Endothelial cell of umbilical vein (primary cell): ENCODE results near the gene MAP6. TPM values are rescaled to one million over a fixed set of nuclear protein-coding genes. Genes with fewer than 3 reads are reported as not detected.

Experiments used
- BruUV-seq: library from RNA; stranded (reverse); fragments of 400-500 nt; replicated peaks from 2 replicates; lab custom pipeline; 2021; lab: Mats Ljungman, UMichigan
- CTCF ChIA-PET: fragments of 300-600, 350-600 bp; sonication (Branson Sonifier 250); formaldehyde crosslinking; loops from one replicate; lab custom pipeline; 2021; ENCODE audit warnings: antibody characterized with exemption, inconsistent platforms; lab: Charles Lee
- POLR2A ChIA-PET: fragments of 300-600, 350-600 bp; sonication (Branson Sonifier 250); formaldehyde crosslinking; loops from one replicate; lab custom pipeline; 2021; ENCODE audit warnings: antibody characterized with exemption, inconsistent platforms; lab: Charles Lee
- DNase-seq: peaks from one replicate; pipeline ENCODE4 v3.0.0-alpha.2; 2011; ENCODE audit warnings: low read depth, low spot score
- FAIRE-seq: peaks from 2 replicates; lab custom pipeline; 2011; peaks lifted over from hg19 to GRCh38; lab: Jason Lieb, UNC
- H2AFZ ChIP-seq: 2 replicates; pipeline ENCODE4 v1.6.0; 2012; ENCODE audit warnings: low read depth, low read length, control low read depth, inconsistent platforms
- H3K27ac ChIP-seq: 2 replicates; pipeline ENCODE4 v1.5.1; 2011; ENCODE audit warnings: low read depth, mild to moderate bottlenecking, control low read depth, low read length, moderate library complexity; ENCODE audit not compliant: insufficient read depth
- H3K27me3 ChIP-seq, 2 experiments: 2 replicates each; pipeline versions ENCODE4 v1.6.0 to v1.6.1; 2011; ENCODE audit warnings: low read length in 2 of 2, mixed read lengths in 1 of 2; ENCODE audit not compliant: control insufficient read depth in 2 of 2, insufficient read depth in 2 of 2
- H3K36me3 ChIP-seq, 2 experiments: 2 replicates in 1 of 2; 3 replicates in 1 of 2; pipeline ENCODE4 v1.5.1; 2011; ENCODE audit warnings: low read length in 2 of 2, mild to moderate bottlenecking in 1 of 2, moderate library complexity in 1 of 2; ENCODE audit not compliant: control insufficient read depth in 2 of 2, insufficient read depth in 2 of 2; ENCODE audit errors: extremely low read depth in 1 of 2
- H3K4me1 ChIP-seq: 3 replicates; pipeline ENCODE4 v1.5.1; 2011; ENCODE audit warnings: mild to moderate bottlenecking, low read length; ENCODE audit not compliant: control insufficient read depth, insufficient read depth; ENCODE audit errors: extremely low read depth
- H3K4me2 ChIP-seq: 2 replicates; pipeline ENCODE4 v1.6.1; 2011; ENCODE audit warnings: low read length, control low read depth, mixed read lengths; ENCODE audit not compliant: insufficient read depth
- H3K4me3 ChIP-seq, 3 experiments: fragments of 200-600 bp in 1 of 3; sonication (generic), shearing (Covaris generic) in 1 of 3; replicated peaks in 1 of 3; 2 replicates each; pipeline ENCODE4 v1.5.1; 2011 to 2016; ENCODE audit warnings: control low read depth in 3 of 3, low read length in 3 of 3, mild to moderate bottlenecking in 2 of 3, inconsistent platforms in 1 of 3, low read depth in 1 of 3, moderate library complexity in 1 of 3; ENCODE audit not compliant: insufficient read depth in 1 of 3
- H3K79me2 ChIP-seq: 2 replicates; pipeline ENCODE4 v1.6.0; 2012; ENCODE audit warnings: low read length, inconsistent platforms; ENCODE audit not compliant: control insufficient read depth, insufficient read depth
- H3K9ac ChIP-seq: replicated peaks from 2 replicates; pipeline ENCODE3; 2011; ENCODE audit warnings: low read length, control low read depth; ENCODE audit not compliant: insufficient read depth; ENCODE audit errors: extremely low read depth
- H3K9me1 ChIP-seq: replicated peaks from 3 replicates; pipeline ENCODE4 v1.6.0; 2011; ENCODE audit warnings: mild to moderate bottlenecking, low read length; ENCODE audit not compliant: control insufficient read depth, insufficient read depth; ENCODE audit errors: extremely low read depth
- H3K9me3 ChIP-seq: replicated peaks from 2 replicates; pipeline ENCODE4 v1.5.1; 2012; ENCODE audit warnings: low read length, inconsistent platforms; ENCODE audit not compliant: control insufficient read depth, insufficient read depth
- H4K20me1 ChIP-seq: replicated peaks from 2 replicates; pipeline ENCODE3; 2011; ENCODE audit warnings: mild to moderate bottlenecking, low read length; ENCODE audit not compliant: control insufficient read depth, insufficient read depth; ENCODE audit errors: extremely low read depth
- EZH2 ChIP-seq: IDR thresholded peaks from 2 replicates; pipeline ENCODE4 v1.6.1; 2012; ENCODE audit warnings: borderline replicate concordance, low read depth, mild to moderate bottlenecking, moderate library complexity, low read length, inconsistent platforms; ENCODE audit not compliant: severe bottlenecking
- FOS ChIP-seq: IDR thresholded peaks from 2 replicates; pipeline ENCODE4 v1.6.1; 2011; ENCODE audit warnings: mild to moderate bottlenecking, low read length, moderate library complexity, borderline replicate concordance; ENCODE audit not compliant: insufficient read depth
- GATA2 ChIP-seq: IDR thresholded peaks from 2 replicates; pipeline ENCODE4 v1.7.0; 2011; ENCODE audit warnings: low read depth, mild to moderate bottlenecking, moderate library complexity, mixed read lengths, low read length; ENCODE audit not compliant: insufficient read length, insufficient read depth
- JUN ChIP-seq: IDR thresholded peaks from 2 replicates; pipeline ENCODE4 v1.6.1; 2011; ENCODE audit warnings: borderline replicate concordance, low read depth; ENCODE audit not compliant: insufficient read length, insufficient read depth
- MYC ChIP-seq: IDR thresholded peaks from one replicate; pipeline ENCODE4 v1.6.1; 2011; ENCODE audit warnings: mild to moderate bottlenecking, low read depth, low read length
- POLR2A ChIP-seq: IDR thresholded peaks from 2 replicates; pipeline ENCODE4 v1.6.1; 2012; ENCODE audit warnings: low read depth, mild to moderate bottlenecking, control low read depth, low read length
- POLR2AphosphoS5 ChIP-seq: IDR thresholded peaks from 2 replicates; pipeline ENCODE4 v1.6.1; 2012; ENCODE audit warnings: low read depth, mild to moderate bottlenecking, control low read depth, low read length, moderate library complexity; ENCODE audit not compliant: insufficient read depth
- dilution Hi-C: fragments of 300-500 bp; cut with MboI; formaldehyde crosslinking; loops from one replicate; pipeline ENCODE4 v1.15.0; 2019; ENCODE audit warnings: low sequenced_read_pairs; ENCODE audit not compliant: extremely low pct_ligation_motif_present
- intact Hi-C: fragments of 100-400 bp; cut with micrococcal nuclease; formaldehyde crosslinking; loops from one replicate; pipeline ENCODE4 v1.10.0; 2022
- polyA plus RNA-seq, 4 experiments: library from polyadenylated mRNA; depleted of rRNA in 3 of 4; stranded (reverse) in 3 of 4; unstranded in 1 of 4; fragments of >200 nt; gene quantifications; 2 replicates each; pipeline versions ENCODE4 v1.2.1 to v1.2.3, GENCODE V29; 2011 to 2012; ENCODE audit warnings: missing spikeins in 1 of 4
- total RNA-seq: library from RNA; stranded (reverse); gene quantifications from 2 replicates; pipeline ENCODE4 v1.2.3, GENCODE V29; 2021
- TF ChIP-seq, protein P1 (sequence below): IDR thresholded peaks from 2 replicates; pipeline ENCODE4 v1.6.1; 2011; ENCODE audit not compliant: insufficient read depth, insufficient read length
- TF ChIP-seq, protein P2 (sequence below), 2 donors: IDR thresholded peaks; 1 replicate in 1 of 2; 2 replicates in 1 of 2; pipeline ENCODE4 v1.5.1; 2011; ENCODE audit warnings: low read length in 2 of 2, mild to moderate bottlenecking in 2 of 2, moderate library complexity in 2 of 2, control low read depth in 1 of 2, inconsistent platforms in 1 of 2, low read depth in 1 of 2; ENCODE audit not compliant: insufficient read depth in 1 of 2; ENCODE audit errors: extremely low read depth in 1 of 2

MAP6 gene
- total and polyA plus RNA-seq, 2 donors (not counting 3 experiments of a cell fraction or from before 2014, with no cell fraction given), result 0.12 TPM; not detected in 1

DNA sequence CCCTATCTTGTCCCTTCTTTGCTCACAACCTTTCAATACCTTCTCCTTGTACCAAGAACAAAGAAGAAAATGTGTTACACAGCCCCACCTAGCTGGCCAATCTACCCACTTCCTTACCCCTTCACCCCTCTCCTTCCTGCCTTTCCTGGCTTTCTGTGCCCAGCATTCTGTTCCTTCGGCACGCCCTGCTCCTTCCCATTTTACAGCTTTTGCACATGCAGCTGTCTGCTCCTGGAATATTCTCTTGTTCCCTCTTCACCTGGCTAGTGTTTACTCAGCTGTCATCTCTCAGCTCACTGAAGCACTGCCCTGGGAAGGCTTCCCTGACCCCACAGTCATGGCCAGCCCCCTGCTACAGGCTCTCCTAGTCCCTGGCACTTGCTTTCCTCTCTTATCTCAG lies 76.1 kb downstream of the MAP6 start:
- FAIRE-seq (peak; percentile 50), DNase-seq (peak; percentile 24)
- no peaks in the 10 kb centered on the region for H3K9me3 ChIP-seq
- intact Hi-C loops, result no loop called here
- no peak overlapping the region for H2AFZ ChIP-seq
- ChIA-PET CTCF (interaction anchor here (1.2 to 1.7 kb wide), 4 partner anchors 9 to 130 kb away, joined by 4 to 7 read pairs (median 5); no protein-coding TSS in a partner anchor), POLR2A (interaction anchor here (2.0 kb wide), 1 partner anchor 9 kb away, joined by 8 read pairs; no protein-coding TSS in a partner anchor)
- H3K36me3 ChIP-seq, result no peaks in the 10 kb centered on the region
- H3K27me3 ChIP-seq, result no peaks in the 10 kb centered on the region
- no peaks in the 10 kb centered on the region for H4K20me1 ChIP-seq
- H3K9ac ChIP-seq, result no peak overlapping the region
- H3K27ac ChIP-seq, result no peak overlapping the region
- TF ChIP-seq EZH2 (no peak), MYC (no peak), POLR2A (no peak), JUN (no peak), POLR2AphosphoS5 (no peak), GATA2 (no peak), FOS (no peak)
- TF ChIP-seq, protein P1, sequence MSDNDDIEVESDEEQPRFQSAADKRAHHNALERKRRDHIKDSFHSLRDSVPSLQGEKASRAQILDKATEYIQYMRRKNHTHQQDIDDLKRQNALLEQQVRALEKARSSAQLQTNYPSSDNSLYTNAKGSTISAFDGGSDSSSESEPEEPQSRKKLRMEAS, result no peak
- TF ChIP-seq, protein P2, sequence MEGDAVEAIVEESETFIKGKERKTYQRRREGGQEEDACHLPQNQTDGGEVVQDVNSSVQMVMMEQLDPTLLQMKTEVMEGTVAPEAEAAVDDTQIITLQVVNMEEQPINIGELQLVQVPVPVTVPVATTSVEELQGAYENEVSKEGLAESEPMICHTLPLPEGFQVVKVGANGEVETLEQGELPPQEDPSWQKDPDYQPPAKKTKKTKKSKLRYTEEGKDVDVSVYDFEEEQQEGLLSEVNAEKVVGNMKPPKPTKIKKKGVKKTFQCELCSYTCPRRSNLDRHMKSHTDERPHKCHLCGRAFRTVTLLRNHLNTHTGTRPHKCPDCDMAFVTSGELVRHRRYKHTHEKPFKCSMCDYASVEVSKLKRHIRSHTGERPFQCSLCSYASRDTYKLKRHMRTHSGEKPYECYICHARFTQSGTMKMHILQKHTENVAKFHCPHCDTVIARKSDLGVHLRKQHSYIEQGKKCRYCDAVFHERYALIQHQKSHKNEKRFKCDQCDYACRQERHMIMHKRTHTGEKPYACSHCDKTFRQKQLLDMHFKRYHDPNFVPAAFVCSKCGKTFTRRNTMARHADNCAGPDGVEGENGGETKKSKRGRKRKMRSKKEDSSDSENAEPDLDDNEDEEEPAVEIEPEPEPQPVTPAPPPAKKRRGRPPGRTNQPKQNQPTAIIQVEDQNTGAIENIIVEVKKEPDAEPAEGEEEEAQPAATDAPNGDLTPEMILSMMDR (IDR thresholded peaks at IDR 0.05; ENCODE audit: extremely low read depth in 1 of 2, insufficient read depth in 1 of 2, low read depth in 1 of 2, low read length in 2 of 2), result no peak
- no peak overlapping the region for H3K4me3 ChIP-seq
- no peaks in the 10 kb centered on the region for H3K9me1 ChIP-seq
- peaks cover 7% of the 10 kb centered on the region for H3K4me1 ChIP-seq
- no peak overlapping the region for H3K4me2 ChIP-seq
- no TSS peak for BruUV-seq
- H3K79me2 ChIP-seq, result no peaks in the 10 kb centered on the region
- dilution Hi-C loops, result no loop called here
